ENCODE data around the gene P2RY4. TPM values are rescaled to one million over a fixed set of nuclear protein-coding genes. Genes with fewer than 3 reads are reported as not detected.

The P2RY4 gene
- not detected in 2 replicates for total RNA-seq

GRCh38 chrX:70260104-70260503, at the start of gene P2RY4:
Gene P2RY4 (minus strand): TSS chrX:70260204. CDS start chrX:70259624, 580 bp downstream.

GRCh38 chrX:70289793-70290770, 30.1 kb upstream of the P2RY4 start, which contains the start of the genes KIF4A and PDZD11:
Gene KIF4A (plus strand): TSS chrX:70290104. CDS start chrX:70290459, 355 bp downstream.
Gene PDZD11 (minus strand): TSS chrX:70289927. CDS start chrX:70289341, 586 bp downstream.

GRCh38 chrX:70281951-70282350, 21.9 kb upstream of the P2RY4 start, which contains the start of gene RAB41:
Gene RAB41 (plus strand): TSS chrX:70282172. CDS start chrX:70282218, 46 bp downstream.

GRCh38 chrX:70268034-70268433, 8.0 kb upstream of the P2RY4 start, which contains the start of gene ARR3:
Gene ARR3 (plus strand): TSS chrX:70268334. CDS start chrX:70269386, 1,052 bp downstream.

GRCh38 chrX:70234355-70234754, 25.6 kb downstream of the P2RY4 start, which contains the start of gene AWAT1:
Gene AWAT1 (plus strand): TSS chrX:70234655. CDS start chrX:70234696, 41 bp downstream.

Other genes with a start within 250 kb of the P2RY4 start
- not detected in 2 replicates for gene AWAT2, start 210.3 kb downstream of the P2RY4 start, total RNA-seq
- not detected in 2 replicates for gene OTUD6A, start 197.7 kb downstream of the P2RY4 start, total RNA-seq
- 41.4 and 41.8 TPM in 2 replicates for gene IGBP1, start 126.8 kb downstream of the P2RY4 start, total RNA-seq
- 0.20 TPM in 1 of 2 replicates, not detected in the other for gene DGAT2L6, start 82.7 kb downstream of the P2RY4 start, total RNA-seq
- not detected in 2 replicates for gene AWAT1, start 25.5 kb downstream of the P2RY4 start, total RNA-seq
- gene ARR3, start 8.1 kb upstream of the P2RY4 start, total RNA-seq = not detected in 2 replicates
- gene RAB41, start 22.0 kb upstream of the P2RY4 start, total RNA-seq = not detected in 2 replicates
- 50.4 and 53.7 TPM in 2 replicates for gene PDZD11, start 29.7 kb upstream of the P2RY4 start, total RNA-seq
- gene KIF4A, start 29.9 kb upstream of the P2RY4 start, total RNA-seq = 21.1 and 21.7 TPM in 2 replicates
- gene GDPD2, start 163.1 kb upstream of the P2RY4 start, total RNA-seq = not detected in 2 replicates
- 0.84 and 1.5 TPM in 2 replicates for gene DLG3, start 184.6 kb upstream of the P2RY4 start, total RNA-seq

Data from mammary microvascular endothelial cell (primary cell).